SIG-M5 treated with dmso at 0.1 percent for 504 hours (cell line): ENCODE data around the gene PHF12.

Experiments used
- DNase-seq: peaks from one replicate; lab custom pipeline; 2025; ENCODE audit not compliant: unreplicated experiment; lab: John Stamatoyannopoulos, UW

Gene PHF12

GRCh38 chr17:28862561-28862960 lies 88.8 kb downstream of the PHF12 start:
- DNase-seq, result no peak

GRCh38 chr17:28861393-28862203 lies 89.7 kb downstream of the PHF12 start:
- no peak for DNase-seq

- no peak for DNase-seq
Observed at GRCh38 chr17:28860363-28860808, 90.9 kb downstream of the PHF12 start.

- no peak for DNase-seq
Observed at GRCh38 chr17:28858801-28859355, 92.4 kb downstream of the PHF12 start.

GRCh38 chr17:28857905-28858800 lies 93.2 kb downstream of the PHF12 start:
- DNase-seq, result no peak

- DNase-seq, result no peak
Observed at GRCh38 chr17:28856028-28856574, 95.2 kb downstream of the PHF12 start.

GRCh38 chr17:28855336-28855679 lies 96.0 kb downstream of the PHF12 start:
- DNase-seq, result no peak
